GM12878 (cell line): ENCODE measurements around the gene CHST8. TPM values are rescaled to one million over a fixed set of nuclear protein-coding genes. Genes with fewer than 3 reads are reported as not detected.

Source experiments
- ATAC-seq: fragments of 200-7000 bp; cut with Tn5 transposase; 3 replicates; pipeline ENCODE4 v1.9.1; 2020; ENCODE audit warnings: mild to moderate bottlenecking, moderate library complexity
- BruUV-seq: library from RNA; stranded (reverse); fragments of 400-500 nt; replicated peaks from 2 replicates; lab custom pipeline; 2021; lab: Mats Ljungman, UMichigan
- CTCF ChIA-PET: fragments of 300-600 bp; sonication (Branson Sonifier 250); formaldehyde crosslinking; extraction: SDS; loops from one replicate; lab custom pipeline; 2021; ENCODE audit warnings: inconsistent platforms; lab: Yijun Ruan, JAX
- POLR2A ChIA-PET: fragments of 350-600 bp; formaldehyde crosslinking; extraction: SDS; loops from one replicate; lab custom pipeline; 2021; ENCODE audit warnings: inconsistent platforms; lab: Charles Lee
- RAD21 ChIA-PET: fragments of 300-600 bp; sonication (Branson Sonifier 250); formaldehyde crosslinking; loops from one replicate; lab custom pipeline; 2023; ENCODE audit warnings: antibody characterized with exemption; ENCODE audit not compliant: unreplicated experiment; lab: Charles Lee
- SMC1A ChIA-PET: fragments of 300-600 bp; sonication (Branson Sonifier 250); formaldehyde crosslinking; loops from one replicate; lab custom pipeline; 2023; ENCODE audit not compliant: unreplicated experiment, uncharacterized antibody; lab: Charles Lee
- DNase-seq: peaks from one replicate; pipeline ENCODE4 v3.0.0-alpha.2; 2011; ENCODE audit warnings: low read depth, low spot score
- FAIRE-seq: peaks from 3 replicates; lab custom pipeline; 2011; peaks lifted over from hg19 to GRCh38; lab: Jason Lieb, UNC
- H2AFZ ChIP-seq: 2 replicates; pipeline ENCODE4 v1.6.0; 2011; ENCODE audit warnings: low read depth, low read length, control low read depth; ENCODE audit not compliant: control insufficient read depth
- H3K27ac ChIP-seq: 2 replicates; pipeline ENCODE4 v1.5.1; 2011; ENCODE audit warnings: control low read depth; ENCODE audit not compliant: control insufficient read depth, insufficient read depth
- H3K27me3 ChIP-seq, 2 experiments: replicated peaks in 1 of 2; 2 replicates each; pipeline versions ENCODE4 v1.6.0 to v1.6.1; 2011; ENCODE audit warnings: low read length in 1 of 2; ENCODE audit not compliant: control insufficient read depth in 2 of 2, insufficient read depth in 2 of 2
- H3K36me3 ChIP-seq, 2 experiments: 2 replicates each; pipeline ENCODE4 v1.5.1; 2011; ENCODE audit warnings: low read length in 1 of 2; ENCODE audit not compliant: control insufficient read depth in 2 of 2, insufficient read depth in 2 of 2
- H3K4me1 ChIP-seq: 2 replicates; pipeline ENCODE4 v1.6.1; 2011; ENCODE audit warnings: mild to moderate bottlenecking, low read length, moderate library complexity, mixed read lengths; ENCODE audit not compliant: control insufficient read depth, insufficient read depth
- H3K4me2 ChIP-seq: 2 replicates; pipeline ENCODE4 v1.6.0; 2011; ENCODE audit warnings: control low read depth; ENCODE audit not compliant: control insufficient read depth, insufficient read depth
- H3K4me3 ChIP-seq: fragments of 200-600 bp; sonication (generic); 2 replicates; pipeline ENCODE4 v1.5.1; 2016
- H3K79me2 ChIP-seq: 2 replicates; pipeline ENCODE4 v1.6.0; 2011; ENCODE audit warnings: low read length; ENCODE audit not compliant: control insufficient read depth, insufficient read depth
- H3K9ac ChIP-seq: 2 replicates; pipeline ENCODE4 v1.8.0; 2011; ENCODE audit warnings: low read length, control low read depth, mixed read lengths; ENCODE audit not compliant: control insufficient read depth, insufficient read depth
- H3K9me3 ChIP-seq: replicated peaks from 3 replicates; pipeline ENCODE4 v1.5.1; 2011; ENCODE audit warnings: mild to moderate bottlenecking, low read length; ENCODE audit not compliant: control insufficient read depth, insufficient read depth
- H4K20me1 ChIP-seq: 2 replicates; pipeline ENCODE4 v1.6.0; 2011; ENCODE audit not compliant: control insufficient read depth, insufficient read depth
- BCL11A ChIP-seq: IDR thresholded peaks from 2 replicates; pipeline ENCODE4 v1.6.1; 2011; ENCODE audit warnings: low read depth, low read length
- CBFB ChIP-seq: IDR thresholded peaks from 2 replicates; pipeline ENCODE4 v1.6.1; 2016; ENCODE audit warnings: antibody characterized with exemption, low read depth
- CREM ChIP-seq: IDR thresholded peaks from 2 replicates; pipeline ENCODE4 v1.6.1; 2014; ENCODE audit warnings: antibody characterized with exemption, low read depth
- NFIC ChIP-seq: IDR thresholded peaks from 2 replicates; pipeline ENCODE4 v1.6.1; 2012; ENCODE audit warnings: low read depth, mild to moderate bottlenecking, inconsistent platforms, low read length, moderate library complexity
- PAX8 ChIP-seq: fragments of 450-650 bp; IDR thresholded peaks from 2 replicates; pipeline ENCODE4 v1.6.1; 2017; ENCODE audit warnings: mild to moderate bottlenecking, moderate library complexity
- RAD21 ChIP-seq: IDR thresholded peaks from 2 replicates; pipeline ENCODE4 v1.6.1; 2011; ENCODE audit warnings: mild to moderate bottlenecking, low read depth, low read length, moderate library complexity; ENCODE audit not compliant: insufficient read depth
- RB1 ChIP-seq: fragments of 450-650 bp; formaldehyde crosslinking; IDR thresholded peaks from 2 replicates; pipeline ENCODE4 v1.6.1; 2017; ENCODE audit warnings: mild to moderate bottlenecking, borderline replicate concordance
- SMAD1 ChIP-seq: fragments of 450-650 bp; IDR thresholded peaks from 2 replicates; pipeline ENCODE4 v1.6.1; 2018; ENCODE audit warnings: mild to moderate bottlenecking, low read depth; ENCODE audit not compliant: partially characterized antibody
- STAT3 ChIP-seq: IDR thresholded peaks from 2 replicates; pipeline ENCODE4 v1.6.1; 2011; ENCODE audit warnings: low read depth, low read length, improper control_type of control experiment
- TARDBP ChIP-seq: IDR thresholded peaks from 2 replicates; pipeline ENCODE4 v1.6.1; 2016; ENCODE audit warnings: borderline replicate concordance
- YY1 ChIP-seq: IDR thresholded peaks from 2 replicates; pipeline ENCODE4 v1.6.1; 2011; ENCODE audit warnings: low read depth, mild to moderate bottlenecking, low read length
- ZNF217 ChIP-seq: fragments of 450-650 bp; IDR thresholded peaks from 2 replicates; pipeline ENCODE4 v1.6.1; 2017; ENCODE audit warnings: antibody characterized with exemption, mild to moderate bottlenecking
- ZNF24 ChIP-seq: fragments of 450-650 bp; IDR thresholded peaks from 2 replicates; pipeline ENCODE4 v1.6.1; 2017; ENCODE audit warnings: antibody characterized with exemption, mild to moderate bottlenecking
- WGBS: methylation state at CpG from one replicate; pipeline ENCODE4 v1.1.6; 2016; ENCODE audit warnings: low lambda C conversion rate; ENCODE audit not compliant: insufficient replicate concordance, insufficient coverage; ENCODE audit errors: missing lambda C conversion rate; 5-methylcytosine and 5-hydroxymethylcytosine counted together
- in situ Hi-C: fragments of 300-500 bp; cut with MboI; formaldehyde crosslinking; loops from 9 replicates; pipeline ENCODE4 v1.14.3; 2018; ENCODE audit warnings: mixed read lengths
- intact Hi-C: fragments of 100-400 bp; cut with micrococcal nuclease; formaldehyde crosslinking; loops from one replicate; pipeline ENCODE4 v1.14.2; 2022; ENCODE audit not compliant: unreplicated experiment
- polyA plus RNA-seq, 11 experiments: library from polyadenylated mRNA; depleted of rRNA in 4 of 11; unstranded in 6 of 11; stranded (reverse) in 5 of 11; fragments of >200 nt; fragmentation: Nextera tagmentation in 4 of 11; fragmentation: Illumina TruSeq in 1 of 11; extraction: Ambion mirVana in 4 of 11; extraction: Trizol in 1 of 11; gene quantifications; 1 replicate in 1 of 11; 2 replicates in 10 of 11; pipeline versions ENCODE4 v1.2.1 to v1.2.3, GENCODE V29; 2011 to 2016; ENCODE audit warnings: inconsistent platforms in 2 of 11, missing spikeins in 2 of 11, low read depth in 1 of 11
- total RNA-seq, 4 experiments: library from RNA; depleted of rRNA in 3 of 4; stranded (reverse); fragments of >200 nt in 3 of 4; fragmentation: Illumina TruSeq in 1 of 4; extraction: Trizol in 1 of 4; gene quantifications; 2 replicates each; pipeline versions ENCODE4 v1.2.1 to v1.2.3, GENCODE V29; 2013 to 2021
- TF ChIP-seq, protein P1 (sequence below): fragments of 150-350 bp; IDR thresholded peaks from 2 replicates; pipeline ENCODE4 v1.6.1; 2016; ENCODE audit warnings: low read depth, low read length
- TF ChIP-seq, protein P2 (sequence below): fragments of 450-650 bp; IDR thresholded peaks from 2 replicates; pipeline ENCODE4 v1.6.1; 2017; ENCODE audit warnings: mild to moderate bottlenecking
- TF ChIP-seq, protein P3 (sequence below): IDR thresholded peaks from 2 replicates; pipeline ENCODE4 v1.6.1; 2012; ENCODE audit warnings: low read depth, low read length, improper control_type of control experiment

The CHST8 gene
- total and polyA plus RNA-seq, 10 of the 15 experiments (the other 5 are each of a cell fraction or from before 2014, with no cell fraction given) = 0.06 TPM; not detected in 9

DNA sequence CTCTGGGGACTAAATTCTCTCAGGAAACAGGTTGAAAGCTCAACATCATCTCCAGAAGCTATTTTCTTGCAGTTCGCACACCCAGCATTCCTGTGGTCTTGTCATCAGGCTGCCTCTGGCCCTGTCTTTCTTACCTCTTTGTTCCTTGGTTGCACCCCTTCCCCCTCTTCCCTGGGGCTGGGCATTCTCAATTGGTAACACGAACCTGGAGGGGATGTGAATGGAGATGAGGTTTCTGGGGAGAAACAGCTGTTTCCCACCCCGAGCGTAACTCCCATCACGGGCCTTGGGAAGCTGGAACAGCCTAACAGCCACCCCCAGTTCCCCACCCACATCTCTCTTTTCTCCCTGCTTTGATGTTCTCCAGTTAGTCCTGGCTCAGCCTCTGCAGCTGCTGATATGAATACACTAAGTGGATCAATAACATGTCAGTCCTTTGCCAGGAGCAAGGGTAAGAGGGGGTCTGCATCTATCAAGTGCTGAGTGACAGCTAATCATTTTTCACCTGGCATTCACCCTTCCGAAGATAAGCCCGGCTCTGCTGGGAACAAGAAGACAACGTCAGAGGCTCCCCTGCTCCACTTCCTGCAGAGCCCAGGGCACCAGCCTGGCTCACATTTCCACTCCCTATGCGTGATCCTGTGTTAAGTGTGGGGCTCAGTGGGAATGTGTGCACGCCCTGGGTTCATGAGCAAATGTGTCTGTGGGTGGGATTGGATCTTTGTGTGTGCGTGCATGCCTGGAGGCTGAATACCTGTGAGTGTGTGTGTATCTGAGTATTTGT lies 100.9 kb downstream of the CHST8 start (continued):
- TF ChIP-seq, protein P1, sequence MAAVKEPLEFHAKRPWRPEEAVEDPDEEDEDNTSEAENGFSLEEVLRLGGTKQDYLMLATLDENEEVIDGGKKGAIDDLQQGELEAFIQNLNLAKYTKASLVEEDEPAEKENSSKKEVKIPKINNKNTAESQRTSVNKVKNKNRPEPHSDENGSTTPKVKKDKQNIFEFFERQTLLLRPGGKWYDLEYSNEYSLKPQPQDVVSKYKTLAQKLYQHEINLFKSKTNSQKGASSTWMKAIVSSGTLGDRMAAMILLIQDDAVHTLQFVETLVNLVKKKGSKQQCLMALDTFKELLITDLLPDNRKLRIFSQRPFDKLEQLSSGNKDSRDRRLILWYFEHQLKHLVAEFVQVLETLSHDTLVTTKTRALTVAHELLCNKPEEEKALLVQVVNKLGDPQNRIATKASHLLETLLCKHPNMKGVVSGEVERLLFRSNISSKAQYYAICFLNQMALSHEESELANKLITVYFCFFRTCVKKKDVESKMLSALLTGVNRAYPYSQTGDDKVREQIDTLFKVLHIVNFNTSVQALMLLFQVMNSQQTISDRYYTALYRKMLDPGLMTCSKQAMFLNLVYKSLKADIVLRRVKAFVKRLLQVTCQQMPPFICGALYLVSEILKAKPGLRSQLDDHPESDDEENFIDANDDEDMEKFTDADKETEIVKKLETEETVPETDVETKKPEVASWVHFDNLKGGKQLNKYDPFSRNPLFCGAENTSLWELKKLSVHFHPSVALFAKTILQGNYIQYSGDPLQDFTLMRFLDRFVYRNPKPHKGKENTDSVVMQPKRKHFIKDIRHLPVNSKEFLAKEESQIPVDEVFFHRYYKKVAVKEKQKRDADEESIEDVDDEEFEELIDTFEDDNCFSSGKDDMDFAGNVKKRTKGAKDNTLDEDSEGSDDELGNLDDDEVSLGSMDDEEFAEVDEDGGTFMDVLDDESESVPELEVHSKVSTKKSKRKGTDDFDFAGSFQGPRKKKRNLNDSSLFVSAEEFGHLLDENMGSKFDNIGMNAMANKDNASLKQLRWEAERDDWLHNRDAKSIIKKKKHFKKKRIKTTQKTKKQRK = no peak
- TF ChIP-seq SMAD1 (no peak), CBFB (no peak), TARDBP (no peak), NFIC (no peak), ZNF217 (no peak)

DNA sequence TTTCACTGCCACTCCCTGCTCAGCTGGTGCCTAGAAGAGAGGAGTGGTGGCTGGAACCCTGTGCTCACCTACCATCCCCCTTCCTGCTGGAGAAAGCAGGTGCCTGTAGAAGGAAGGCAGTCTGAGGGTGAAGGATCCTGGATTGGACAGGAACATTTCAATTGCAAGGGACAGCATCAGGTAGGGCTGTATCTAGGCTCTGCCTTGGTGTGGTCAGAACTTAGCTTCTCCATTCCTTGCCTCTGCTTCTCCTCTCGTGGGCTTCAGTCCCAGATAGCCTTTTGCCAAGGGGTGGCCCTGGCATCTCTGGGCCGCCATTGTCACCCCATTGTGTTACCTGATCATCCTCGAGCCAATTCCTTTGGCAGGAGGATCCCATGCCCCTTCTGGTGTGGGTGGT lies 101.8 kb downstream of the CHST8 start:
- POLR2A ChIA-PET = no interaction called here
- Histone ChIP-seq H3K36me3 (no peaks in the 10 kb centered on the region), H3K4me1 (no peaks in the 10 kb centered on the region), H2AFZ (no peak overlapping the region), H3K4me3 (no peak overlapping the region), H3K27me3 (no peaks in the 10 kb centered on the region), H3K79me2 (no peaks in the 10 kb centered on the region), H4K20me1 (no peaks in the 10 kb centered on the region; the same call in 1 of the 2 replicates), H3K9ac (no peak overlapping the region), H3K27ac (no peak overlapping the region), H3K9me3 (no peaks in the 10 kb centered on the region), H3K4me2 (no peak overlapping the region)
- SMC1A ChIA-PET = no interaction called here
- RAD21 ChIA-PET = no interaction called here
- BruUV-seq = no TSS peak
- intact Hi-C loops (no loop called here), in situ Hi-C loops (no loop called here)
- FAIRE-seq = no peak
- DNase-seq = no peak
- ATAC-seq = no peak
- CTCF ChIA-PET = no interaction called here
- 0% methylated on average over 3 of the region's 3 CpGs for WGBS
- TF ChIP-seq STAT3 (no peak), ZNF24 (no peak), YY1 (no peak), CREM (no peak), RB1 (no peak), PAX8 (no peak), RAD21 (no peak), BCL11A (no peak)
- TF ChIP-seq, protein P2, sequence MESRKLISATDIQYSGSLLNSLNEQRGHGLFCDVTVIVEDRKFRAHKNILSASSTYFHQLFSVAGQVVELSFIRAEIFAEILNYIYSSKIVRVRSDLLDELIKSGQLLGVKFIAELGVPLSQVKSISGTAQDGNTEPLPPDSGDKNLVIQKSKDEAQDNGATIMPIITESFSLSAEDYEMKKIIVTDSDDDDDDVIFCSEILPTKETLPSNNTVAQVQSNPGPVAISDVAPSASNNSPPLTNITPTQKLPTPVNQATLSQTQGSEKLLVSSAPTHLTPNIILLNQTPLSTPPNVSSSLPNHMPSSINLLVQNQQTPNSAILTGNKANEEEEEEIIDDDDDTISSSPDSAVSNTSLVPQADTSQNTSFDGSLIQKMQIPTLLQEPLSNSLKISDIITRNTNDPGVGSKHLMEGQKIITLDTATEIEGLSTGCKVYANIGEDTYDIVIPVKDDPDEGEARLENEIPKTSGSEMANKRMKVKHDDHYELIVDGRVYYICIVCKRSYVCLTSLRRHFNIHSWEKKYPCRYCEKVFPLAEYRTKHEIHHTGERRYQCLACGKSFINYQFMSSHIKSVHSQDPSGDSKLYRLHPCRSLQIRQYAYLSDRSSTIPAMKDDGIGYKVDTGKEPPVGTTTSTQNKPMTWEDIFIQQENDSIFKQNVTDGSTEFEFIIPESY = no peak
- TF ChIP-seq, protein P3, sequence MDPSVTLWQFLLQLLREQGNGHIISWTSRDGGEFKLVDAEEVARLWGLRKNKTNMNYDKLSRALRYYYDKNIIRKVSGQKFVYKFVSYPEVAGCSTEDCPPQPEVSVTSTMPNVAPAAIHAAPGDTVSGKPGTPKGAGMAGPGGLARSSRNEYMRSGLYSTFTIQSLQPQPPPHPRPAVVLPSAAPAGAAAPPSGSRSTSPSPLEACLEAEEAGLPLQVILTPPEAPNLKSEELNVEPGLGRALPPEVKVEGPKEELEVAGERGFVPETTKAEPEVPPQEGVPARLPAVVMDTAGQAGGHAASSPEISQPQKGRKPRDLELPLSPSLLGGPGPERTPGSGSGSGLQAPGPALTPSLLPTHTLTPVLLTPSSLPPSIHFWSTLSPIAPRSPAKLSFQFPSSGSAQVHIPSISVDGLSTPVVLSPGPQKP = no peak
